HG03196 (cell line): ENCODE measurements around the gene EFCC1.

Source experiments
- ATAC-seq: cut with Tn5 transposase; IDR thresholded peaks from one replicate; pipeline ENCODE4 v1.9.1; 2021; ENCODE audit not compliant: unreplicated experiment

Gene EFCC1

DNA sequence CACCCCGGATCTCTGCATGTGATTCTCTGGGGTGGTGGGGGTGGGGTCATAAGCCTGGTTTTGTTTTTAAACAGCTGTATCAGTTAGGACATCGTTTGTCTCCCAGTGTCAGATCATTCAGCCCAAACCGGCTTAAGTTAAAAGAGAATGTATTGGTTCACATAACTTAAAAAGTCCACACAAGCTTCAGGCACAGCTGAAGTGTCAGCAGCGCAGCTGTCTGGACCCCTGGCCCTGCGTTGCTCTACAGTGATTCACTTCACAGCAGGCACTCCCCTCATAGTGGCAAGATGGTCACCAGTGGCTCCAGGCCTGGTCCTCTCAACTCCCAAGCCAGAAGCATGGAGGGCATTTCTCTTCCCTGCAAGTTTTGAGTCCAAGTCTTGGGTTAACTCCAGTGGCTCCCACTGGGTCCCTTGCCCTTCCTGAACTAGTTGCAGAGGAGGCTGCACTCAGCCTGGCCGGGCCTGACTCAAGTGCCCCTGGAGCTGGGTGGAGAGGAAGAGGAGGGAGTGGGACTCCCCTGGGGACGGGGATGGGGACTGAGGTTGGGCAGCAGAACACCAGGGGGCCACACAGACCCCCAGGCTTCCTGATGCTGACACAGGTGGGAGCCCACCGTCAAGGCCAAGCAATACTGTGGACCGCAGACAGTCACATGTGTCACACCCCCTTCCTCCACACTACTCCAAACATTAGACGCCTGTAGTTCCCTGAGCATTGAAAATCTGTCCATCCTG, 30.5 kb downstream of the EFCC1 start:
- ATAC-seq: no peak

DNA sequence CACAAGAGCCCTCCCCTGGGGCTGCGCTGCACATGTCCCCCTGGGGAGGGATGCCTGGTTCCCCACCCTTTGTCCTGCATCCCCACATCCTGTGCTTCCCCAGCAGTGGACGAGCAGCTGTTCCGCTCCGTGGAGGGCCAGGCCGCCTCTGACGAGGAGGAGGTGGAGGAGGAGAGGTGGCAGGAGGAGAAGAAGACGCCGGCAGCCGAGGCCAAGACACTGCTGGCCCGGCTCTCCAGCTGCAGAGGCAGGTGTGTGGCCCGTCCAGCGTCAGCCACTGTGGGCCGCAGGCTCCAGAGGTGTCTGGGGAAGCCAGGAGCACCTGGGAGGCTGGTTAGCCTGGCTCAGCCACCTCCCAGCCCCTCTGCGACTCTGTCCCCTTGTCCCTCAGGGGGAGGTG, 31.6 kb downstream of the EFCC1 start:
- ATAC-seq: no peak

GRCh38 chr3:129033151-129033550, 32.0 kb downstream of the EFCC1 start:
- no peak for ATAC-seq

DNA sequence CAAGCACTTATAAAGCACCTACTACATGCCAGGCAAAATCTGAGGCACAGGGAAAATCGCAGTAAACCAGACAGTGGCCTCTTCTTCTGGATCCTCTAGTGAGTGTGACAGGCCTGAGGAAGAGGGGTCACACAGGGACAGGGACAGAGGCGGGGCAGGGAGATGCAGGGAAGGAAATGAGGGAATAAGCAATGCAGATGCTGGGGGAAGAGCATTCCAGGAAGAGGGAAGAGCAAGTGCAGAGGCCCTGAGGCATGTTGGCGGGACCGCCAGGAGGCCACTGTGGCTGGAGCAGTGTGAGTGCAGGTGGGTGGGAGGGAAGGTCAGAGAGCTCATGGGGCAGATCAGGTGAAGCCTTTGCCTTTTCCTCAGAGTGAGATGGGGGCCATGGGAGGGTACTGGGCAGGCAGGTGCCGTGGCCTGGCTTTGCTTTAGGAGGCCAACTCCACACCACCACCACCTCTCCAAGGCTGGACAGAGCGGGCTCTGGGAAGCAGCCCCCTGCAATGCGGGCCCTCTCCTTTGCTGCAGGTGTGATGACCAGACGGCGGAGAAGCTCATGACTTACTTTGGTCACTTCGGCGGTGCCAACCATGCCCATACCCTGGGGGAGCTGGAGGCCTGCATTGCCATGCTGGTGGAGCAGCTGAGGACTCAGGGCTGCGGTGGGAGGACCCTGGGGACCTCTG, 32.7 kb downstream of the EFCC1 start:
- no peak for ATAC-seq

GRCh38 chr3:129034642-129035041, 33.5 kb downstream of the EFCC1 start:
- no peak for ATAC-seq

GRCh38 chr3:129035360-129036221, 34.5 kb downstream of the EFCC1 start:
- no peak for ATAC-seq

DNA sequence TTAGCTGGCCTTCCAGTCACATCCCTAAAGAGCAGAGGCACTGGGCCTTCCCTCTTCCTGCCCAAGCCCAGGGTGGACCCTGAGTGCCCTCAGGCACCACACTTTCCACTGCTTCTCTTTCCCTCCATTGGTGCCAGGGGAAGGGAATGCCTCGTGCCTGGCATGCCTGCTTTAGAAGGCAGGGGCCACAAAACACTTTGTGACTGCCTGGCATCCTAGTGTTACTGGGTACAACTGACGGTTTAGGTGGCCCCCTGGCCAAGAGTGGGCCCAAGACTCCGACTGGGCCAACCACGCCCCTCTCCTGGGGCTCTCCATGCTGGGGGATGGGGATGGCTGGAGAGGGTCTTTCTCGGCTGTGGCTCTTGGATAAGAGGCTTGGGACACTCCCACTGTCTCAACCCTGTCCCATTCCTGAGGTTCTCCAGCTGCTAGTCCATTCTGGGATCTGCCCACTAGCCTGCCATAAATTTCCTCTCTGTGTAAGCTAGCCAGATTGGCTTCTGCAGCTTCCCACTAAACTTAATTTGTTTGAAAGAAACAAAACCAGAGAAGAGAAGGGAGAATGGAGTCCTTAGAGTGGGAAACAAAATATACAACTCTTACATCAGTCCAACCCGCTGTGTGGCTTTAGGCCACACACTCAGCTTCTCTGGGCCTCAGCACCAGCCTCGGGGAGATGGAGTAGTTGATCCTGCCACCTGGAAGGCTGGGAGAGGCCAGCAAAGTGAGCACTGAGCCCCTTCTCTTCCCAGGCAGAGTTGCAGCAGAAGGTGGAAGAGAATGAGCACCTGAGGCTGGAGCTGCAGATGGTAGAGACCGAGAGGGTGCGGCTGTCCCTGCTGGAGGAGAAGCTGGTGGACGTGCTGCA, 35.4 kb downstream of the EFCC1 start:
- no peak for ATAC-seq

GRCh38 chr3:129037093-129037419, 36.0 kb downstream of the EFCC1 start:
- no peak for ATAC-seq

DNA sequence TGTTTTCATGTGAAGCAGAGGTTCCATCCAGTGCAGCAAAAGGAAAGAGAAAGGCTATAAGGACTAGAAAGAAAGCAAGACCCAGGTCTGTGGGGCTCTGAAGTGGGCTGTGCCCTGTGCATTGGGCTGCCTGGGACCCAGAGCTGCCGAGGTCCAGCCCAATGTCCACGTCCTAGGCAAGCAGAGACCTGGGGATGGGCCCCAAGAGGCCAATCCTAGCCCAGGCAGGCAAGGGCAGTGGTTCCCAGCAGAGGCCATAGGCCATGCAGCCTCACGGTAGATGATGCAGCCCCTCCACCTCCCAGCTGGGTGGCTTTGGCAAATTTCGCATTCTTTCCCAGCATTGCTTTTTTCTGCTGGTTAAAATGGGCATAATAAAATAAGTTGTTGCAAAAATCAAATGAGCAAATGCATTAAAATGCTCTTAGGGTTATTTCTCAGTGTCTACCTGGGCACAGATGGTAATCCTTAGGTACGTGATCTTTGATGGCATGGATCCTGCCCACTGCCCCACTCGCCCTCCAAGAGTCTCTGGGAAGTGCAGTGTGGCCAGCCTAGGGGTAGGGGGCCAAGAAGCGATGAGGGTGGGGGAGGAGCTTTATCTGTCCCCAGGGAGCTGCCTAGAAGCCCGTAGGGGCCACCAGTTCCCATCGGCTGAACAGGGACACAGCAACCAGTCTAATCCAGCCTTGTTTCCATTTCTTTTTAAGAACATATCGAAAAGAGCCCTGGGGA, 37.2 kb downstream of the EFCC1 start:
- no peak for ATAC-seq

DNA sequence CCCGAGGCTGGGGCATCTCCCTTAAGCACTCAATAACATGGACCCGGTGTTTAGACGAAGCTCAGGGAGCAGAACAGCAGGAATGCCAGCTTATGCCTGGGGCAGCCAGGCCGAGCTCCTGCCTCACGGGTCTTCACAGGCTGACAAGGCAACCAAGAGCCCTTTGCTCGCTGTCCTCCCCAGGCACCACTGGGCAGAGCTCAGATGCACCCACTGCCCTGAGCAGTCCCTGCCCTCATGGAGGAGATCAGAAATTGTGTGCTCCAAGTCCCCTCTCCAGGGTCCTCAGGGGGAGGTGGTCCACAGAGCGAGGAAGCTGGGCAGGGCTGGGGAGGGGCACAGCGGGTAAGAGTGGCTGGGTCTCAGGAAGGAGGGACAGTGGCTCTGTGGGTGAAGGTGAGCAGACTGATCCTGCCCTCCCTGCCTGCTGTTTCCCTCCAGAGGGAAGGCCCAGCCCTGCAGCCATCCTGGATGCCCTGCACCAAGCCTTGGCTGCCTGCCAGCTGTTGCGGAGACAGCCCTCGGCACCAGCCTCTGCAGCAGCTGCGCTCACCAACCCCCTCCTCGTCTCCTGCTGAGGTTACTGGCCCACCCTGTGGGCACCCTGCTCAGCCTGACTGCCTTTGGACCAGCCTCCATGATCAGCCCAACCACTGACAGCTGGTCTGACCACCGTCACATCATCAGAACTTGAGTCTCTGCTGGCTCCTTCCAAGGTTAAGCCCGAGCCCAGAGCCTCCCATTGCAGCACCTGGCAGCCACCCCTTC, 38.4 kb downstream of the EFCC1 start:
- no peak for ATAC-seq

- ATAC-seq: no peak
These were observed 38.9 kb downstream of the EFCC1 start for GRCh38 chr3:129040039-129040336.

- no peak for ATAC-seq
These were observed 39.6 kb downstream of the EFCC1 start for GRCh38 chr3:129040579-129041300.

GRCh38 chr3:129045675-129046036, 44.6 kb downstream of the EFCC1 start:
- no peak for ATAC-seq

DNA sequence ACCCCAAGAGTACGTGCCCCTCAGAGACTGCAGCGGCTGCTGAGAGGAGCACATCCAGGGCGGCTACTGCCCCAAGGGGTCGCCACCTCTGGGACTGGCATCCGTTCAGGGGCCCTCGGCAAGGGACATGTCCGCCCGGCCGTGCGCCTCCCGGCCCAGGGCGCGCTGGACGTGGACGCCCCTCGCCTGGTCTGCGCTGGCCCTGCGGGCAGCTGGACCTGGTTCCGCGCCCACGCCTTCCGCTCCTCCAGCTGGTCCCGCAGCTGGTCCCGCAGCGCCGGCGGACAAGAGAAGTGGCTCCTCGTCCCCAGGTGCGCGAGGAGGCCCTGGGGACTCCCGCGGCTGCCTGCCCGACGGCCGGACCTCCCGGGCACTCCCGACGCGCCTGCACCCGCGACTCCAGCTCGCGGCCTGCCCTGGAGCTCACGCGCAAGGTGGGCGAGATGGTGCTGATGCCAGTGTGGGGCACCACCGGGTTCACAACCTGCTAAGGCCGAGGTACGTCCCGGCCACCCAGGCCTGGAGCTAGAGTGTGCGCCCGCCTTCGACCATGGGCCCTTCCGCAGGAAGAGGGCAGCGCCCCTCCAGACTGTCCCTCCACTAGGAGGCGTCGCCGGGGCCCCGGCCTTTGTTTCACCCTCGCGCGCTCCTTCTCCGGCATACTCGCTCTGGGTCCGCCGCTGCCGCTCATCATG, 45.1 kb downstream of the EFCC1 start:
- no peak for ATAC-seq

- ATAC-seq: no peak
These were observed 45.8 kb downstream of the EFCC1 start for GRCh38 chr3:129046732-129047552.

- no peak for ATAC-seq
These were observed 46.4 kb downstream of the EFCC1 start for GRCh38 chr3:129047553-129047839.

DNA sequence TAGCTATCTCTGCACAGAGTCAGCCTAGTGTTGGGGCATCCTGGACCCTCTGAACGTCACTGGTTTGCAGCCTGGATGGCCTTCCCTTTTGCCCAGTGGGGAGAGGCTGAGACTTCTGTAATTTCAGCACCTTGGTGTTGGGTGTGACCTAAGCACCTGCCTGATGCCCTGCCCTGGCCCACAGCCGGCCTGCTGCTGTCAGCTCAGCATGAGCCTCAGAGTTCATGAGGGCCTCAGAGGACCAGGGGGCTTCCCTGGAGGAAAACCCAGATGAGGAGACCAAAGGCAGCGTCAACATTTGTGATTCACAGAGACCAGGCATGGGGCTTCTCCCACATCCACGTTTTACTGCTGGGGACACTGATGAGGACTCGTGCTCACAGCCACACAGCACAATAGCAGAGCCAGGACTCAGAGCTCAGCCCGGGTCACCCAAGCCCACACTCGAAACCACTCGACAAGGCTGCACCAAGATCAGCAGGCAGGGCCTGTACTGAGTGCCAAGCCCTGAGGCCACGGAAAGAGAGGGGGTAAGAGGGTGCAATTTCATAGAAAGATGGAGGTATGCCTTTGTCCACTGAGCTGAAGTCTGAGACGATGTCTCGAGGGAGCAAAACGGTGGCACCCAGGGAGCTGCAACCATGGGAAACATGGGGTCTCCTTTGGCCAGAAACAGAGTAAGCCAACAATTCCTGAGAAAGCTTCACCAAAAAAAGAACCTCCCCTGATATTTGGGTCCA, 49.6 kb downstream of the EFCC1 start:
- no peak for ATAC-seq
